K562 (cell line): ENCODE data around the gene SLC22A15. TPM values are rescaled to one million over a fixed set of nuclear protein-coding genes. Genes with fewer than 3 reads are reported as not detected.

Source experiments
- OTX1 ChIP-seq: fragments of 450-650 bp; formaldehyde crosslinking; IDR thresholded peaks from 2 replicates; pipeline ENCODE4 v1.4.0; 2022; ENCODE audit warnings: mild to moderate bottlenecking
- POU5F1 ChIP-seq: fragments of 150-350 bp; IDR thresholded peaks from 2 replicates; pipeline ENCODE4 v1.6.1; 2014; ENCODE audit warnings: borderline replicate concordance, low read length, low read depth, mild to moderate bottlenecking; ENCODE audit not compliant: partially characterized antibody
- RAD21 ChIP-seq, 2 experiments: fragments of 250-450 bp in 1 of 2; fragments of 450-650 bp in 1 of 2; sonication (Bioruptor Pico) in 1 of 2; formaldehyde crosslinking in 1 of 2; IDR thresholded peaks in 1 of 2; conservative IDR thresholded peaks in 1 of 2; 2 replicates each; pipeline versions ENCODE4 v1.4.0 to v1.8.0; 2020 to 2022; ENCODE audit warnings: mild to moderate bottlenecking in 2 of 2, moderate library complexity in 1 of 2
- RBFOX2 ChIP-seq: fragments of 200-400 bp; formaldehyde crosslinking; IDR thresholded peaks from 2 replicates; pipeline ENCODE4 v1.6.1; 2017; ENCODE audit warnings: low read depth, mild to moderate bottlenecking, low read length, moderate library complexity
- STAG1 ChIP-seq: sonication (generic); formaldehyde crosslinking; IDR thresholded peaks from 2 replicates; pipeline ENCODE4 v1.5.0; 2020; ENCODE audit warnings: missing genetic modification reagents, borderline replicate concordance
- TEAD4 ChIP-seq, 2 experiments: sonication (generic) in 1 of 2; formaldehyde crosslinking in 1 of 2; IDR thresholded peaks; 2 replicates each; pipeline versions ENCODE4 v1.6.1 to v1.8.0; 2012 to 2022; ENCODE audit warnings: borderline replicate concordance in 1 of 2, inconsistent platforms in 1 of 2, low read length in 1 of 2, mild to moderate bottlenecking in 1 of 2, missing genetic modification reagents in 1 of 2
- ZNF764 ChIP-seq: fragments of 250-450 bp; sonication (Bioruptor Pico); IDR thresholded peaks from 2 replicates; pipeline ENCODE4 v1.4.0; 2020; ENCODE audit warnings: low read depth, mild to moderate bottlenecking, moderate library complexity
- polyA plus RNA-seq, 8 experiments: library from polyadenylated mRNA; depleted of rRNA in 4 of 8; stranded (reverse) in 5 of 8; unstranded in 3 of 8; fragments of >200 nt; fragmentation: Nextera tagmentation in 2 of 8; fragmentation: Illumina TruSeq in 1 of 8; extraction: Ambion mirVana in 2 of 8; extraction: Trizol in 1 of 8; gene quantifications; 2 replicates each; pipeline versions ENCODE4 v1.2.1 to v1.2.3, GENCODE V29; 2011 to 2014; ENCODE audit warnings: inconsistent platforms in 1 of 8, missing spikeins in 1 of 8
- total RNA-seq, 7 experiments: library from RNA; depleted of rRNA in 6 of 7; stranded (reverse); fragments of >200 nt in 6 of 7; fragmentation: Illumina TruSeq in 2 of 7; extraction: Trizol in 2 of 7; gene quantifications; 2 replicates each; pipeline versions ENCODE4 v1.2.1 to v1.2.3, GENCODE V29; 2011 to 2021; ENCODE audit warnings: low replicate concordance in 1 of 7
- TF ChIP-seq, protein P1 (sequence below), 3 experiments: fragments of 200-800 bp in 1 of 3; fragments of 250-450 bp in 1 of 3; fragments of 450-650 bp in 1 of 3; sonication (Bioruptor Pico) in 1 of 3; sonication (Bioruptor generic) in 1 of 3; formaldehyde crosslinking in 1 of 3; IDR thresholded peaks; 2 replicates each; pipeline versions ENCODE4 v1.6.1 to v1.8.0; 2016 to 2022; ENCODE audit warnings: mild to moderate bottlenecking in 2 of 3, missing genetic modification characterization in 2 of 3, missing compliant biosample characterization in 1 of 3, moderate library complexity in 1 of 3
- TF ChIP-seq, protein P2 (sequence below), 2 experiments: fragments of 450-650 bp; IDR thresholded peaks; 2 replicates each; pipeline ENCODE4 v1.6.1; 2018; ENCODE audit warnings: mild to moderate bottlenecking in 2 of 2, low read depth in 1 of 2; ENCODE audit not compliant: partially characterized antibody in 2 of 2

Gene SLC22A15
- total and polyA plus RNA-seq, 9 of the 15 experiments (the other 6 are each of a cell fraction or from before 2014, with no cell fraction given): 0.24 to 2.7 (median 1.2) TPM

GRCh38 chr1:115955228-115955627 is 21.1 kb upstream of the SLC22A15 start (continued):
- TF ChIP-seq, protein P1, sequence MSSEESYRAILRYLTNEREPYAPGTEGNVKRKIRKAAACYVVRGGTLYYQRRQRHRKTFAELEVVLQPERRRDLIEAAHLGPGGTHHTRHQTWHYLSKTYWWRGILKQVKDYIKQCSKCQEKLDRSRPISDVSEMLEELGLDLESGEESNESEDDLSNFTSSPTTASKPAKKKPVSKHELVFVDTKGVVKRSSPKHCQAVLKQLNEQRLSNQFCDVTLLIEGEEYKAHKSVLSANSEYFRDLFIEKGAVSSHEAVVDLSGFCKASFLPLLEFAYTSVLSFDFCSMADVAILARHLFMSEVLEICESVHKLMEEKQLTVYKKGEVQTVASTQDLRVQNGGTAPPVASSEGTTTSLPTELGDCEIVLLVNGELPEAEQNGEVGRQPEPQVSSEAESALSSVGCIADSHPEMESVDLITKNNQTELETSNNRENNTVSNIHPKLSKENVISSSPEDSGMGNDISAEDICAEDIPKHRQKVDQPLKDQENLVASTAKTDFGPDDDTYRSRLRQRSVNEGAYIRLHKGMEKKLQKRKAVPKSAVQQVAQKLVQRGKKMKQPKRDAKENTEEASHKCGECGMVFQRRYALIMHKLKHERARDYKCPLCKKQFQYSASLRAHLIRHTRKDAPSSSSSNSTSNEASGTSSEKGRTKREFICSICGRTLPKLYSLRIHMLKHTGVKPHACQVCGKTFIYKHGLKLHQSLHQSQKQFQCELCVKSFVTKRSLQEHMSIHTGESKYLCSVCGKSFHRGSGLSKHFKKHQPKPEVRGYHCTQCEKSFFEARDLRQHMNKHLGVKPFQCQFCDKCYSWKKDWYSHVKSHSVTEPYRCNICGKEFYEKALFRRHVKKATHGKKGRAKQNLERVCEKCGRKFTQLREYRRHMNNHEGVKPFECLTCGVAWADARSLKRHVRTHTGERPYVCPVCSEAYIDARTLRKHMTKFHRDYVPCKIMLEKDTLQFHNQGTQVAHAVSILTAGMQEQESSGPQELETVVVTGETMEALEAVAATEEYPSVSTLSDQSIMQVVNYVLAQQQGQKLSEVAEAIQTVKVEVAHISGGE (CRISPR knock-in tag; IDR thresholded peaks at IDR 0.05): no peak
- TF ChIP-seq, protein P2, sequence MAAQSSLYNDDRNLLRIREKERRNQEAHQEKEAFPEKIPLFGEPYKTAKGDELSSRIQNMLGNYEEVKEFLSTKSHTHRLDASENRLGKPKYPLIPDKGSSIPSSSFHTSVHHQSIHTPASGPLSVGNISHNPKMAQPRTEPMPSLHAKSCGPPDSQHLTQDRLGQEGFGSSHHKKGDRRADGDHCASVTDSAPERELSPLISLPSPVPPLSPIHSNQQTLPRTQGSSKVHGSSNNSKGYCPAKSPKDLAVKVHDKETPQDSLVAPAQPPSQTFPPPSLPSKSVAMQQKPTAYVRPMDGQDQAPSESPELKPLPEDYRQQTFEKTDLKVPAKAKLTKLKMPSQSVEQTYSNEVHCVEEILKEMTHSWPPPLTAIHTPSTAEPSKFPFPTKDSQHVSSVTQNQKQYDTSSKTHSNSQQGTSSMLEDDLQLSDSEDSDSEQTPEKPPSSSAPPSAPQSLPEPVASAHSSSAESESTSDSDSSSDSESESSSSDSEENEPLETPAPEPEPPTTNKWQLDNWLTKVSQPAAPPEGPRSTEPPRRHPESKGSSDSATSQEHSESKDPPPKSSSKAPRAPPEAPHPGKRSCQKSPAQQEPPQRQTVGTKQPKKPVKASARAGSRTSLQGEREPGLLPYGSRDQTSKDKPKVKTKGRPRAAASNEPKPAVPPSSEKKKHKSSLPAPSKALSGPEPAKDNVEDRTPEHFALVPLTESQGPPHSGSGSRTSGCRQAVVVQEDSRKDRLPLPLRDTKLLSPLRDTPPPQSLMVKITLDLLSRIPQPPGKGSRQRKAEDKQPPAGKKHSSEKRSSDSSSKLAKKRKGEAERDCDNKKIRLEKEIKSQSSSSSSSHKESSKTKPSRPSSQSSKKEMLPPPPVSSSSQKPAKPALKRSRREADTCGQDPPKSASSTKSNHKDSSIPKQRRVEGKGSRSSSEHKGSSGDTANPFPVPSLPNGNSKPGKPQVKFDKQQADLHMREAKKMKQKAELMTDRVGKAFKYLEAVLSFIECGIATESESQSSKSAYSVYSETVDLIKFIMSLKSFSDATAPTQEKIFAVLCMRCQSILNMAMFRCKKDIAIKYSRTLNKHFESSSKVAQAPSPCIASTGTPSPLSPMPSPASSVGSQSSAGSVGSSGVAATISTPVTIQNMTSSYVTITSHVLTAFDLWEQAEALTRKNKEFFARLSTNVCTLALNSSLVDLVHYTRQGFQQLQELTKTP (IDR thresholded peaks at IDR 0.05; ENCODE audit: low read depth in 1 of 2, partially characterized antibody in 2 of 2): no peak
- no peak for TF ChIP-seq TEAD4 (IDR thresholded peaks at IDR 0.05; ENCODE audit: low read length)
- TF ChIP-seq TEAD4 (CRISPR knock-in tag; IDR thresholded peaks at IDR 0.05; ENCODE audit: borderline replicate concordance): no peak
- no peak for TF ChIP-seq RAD21 (CRISPR knock-in tag; conservative IDR thresholded peaks at IDR 0.05 in 1 of 2, IDR thresholded peaks at IDR 0.05 in 1 of 2)
- no peak for TF ChIP-seq STAG1
- no peak for TF ChIP-seq OTX1 (CRISPR knock-in tag)
- TF ChIP-seq POU5F1: no peak
- TF ChIP-seq RBFOX2: no peak
- no peak for TF ChIP-seq ZNF764 (CRISPR knock-in tag)
